ENCODE data around the gene MAPKAPK5. TPM values are rescaled to one million over a fixed set of nuclear protein-coding genes. Genes with fewer than 3 reads are reported as not detected.

Gene MAPKAPK5
- total RNA-seq, 1 experiment from 2014 or later = 52.4 TPM

GRCh38 chr12:111870706-111871105 lies 28.7 kb downstream of the MAPKAPK5 start:
- no peak overlapping the region for H3K4me2 ChIP-seq (ENCODE audit: low read depth, low read length, poor library complexity, severe bottlenecking)
- H3K9ac ChIP-seq (ENCODE audit: low read length) = no peak overlapping the region
- peaks cover 36% of the 10 kb centered on the region for H3K79me2 ChIP-seq (ENCODE audit: low read length)
- H3K9me3 ChIP-seq (ENCODE audit: low read length) = no peaks in the 10 kb centered on the region
- H3K36me3 ChIP-seq (ENCODE audit: insufficient read depth, low read length) = peaks cover 62% of the 10 kb centered on the region
- H3K27ac ChIP-seq (ENCODE audit: low read length) = no peak overlapping the region
- no peaks in the 10 kb centered on the region for H3K27me3 ChIP-seq (ENCODE audit: low read length)
- DNase-seq = no peak
- H3K4me3 ChIP-seq (ENCODE audit: low read length) = no peak overlapping the region
- H4K20me1 ChIP-seq (ENCODE audit: insufficient read depth, low read depth, low read length) = no peaks in the 10 kb centered on the region
- no peaks in the 10 kb centered on the region for H3K4me1 ChIP-seq (ENCODE audit: low read length)
- H3K9me2 ChIP-seq (replicated peaks; ENCODE audit: insufficient read depth, low read length) = no peaks in the 10 kb centered on the region
- H2AFZ ChIP-seq (ENCODE audit: low read length) = no peak overlapping the region

GRCh38 chr12:111873113-111873512 lies 31.1 kb downstream of the MAPKAPK5 start:
- DNase-seq = no peak
- no peaks in the 10 kb centered on the region for H3K4me1 ChIP-seq (ENCODE audit: low read length)

GRCh38 chr12:111881716-111882115 lies 39.7 kb downstream of the MAPKAPK5 start:
- H4K20me1 ChIP-seq (ENCODE audit: insufficient read depth, low read depth, low read length) = no peaks in the 10 kb centered on the region
- H3K9me2 ChIP-seq (replicated peaks; ENCODE audit: insufficient read depth, low read length) = no peaks in the 10 kb centered on the region
- no peak overlapping the region for H3K27ac ChIP-seq (ENCODE audit: low read length)
- peaks cover 44% of the 10 kb centered on the region for H3K36me3 ChIP-seq (ENCODE audit: insufficient read depth, low read length)
- DNase-seq = no peak
- no peak overlapping the region for H2AFZ ChIP-seq (ENCODE audit: low read length)
- H3K4me3 ChIP-seq (ENCODE audit: low read length) = no peak overlapping the region
- no peaks in the 10 kb centered on the region for H3K4me1 ChIP-seq (ENCODE audit: low read length)
- H3K79me2 ChIP-seq (ENCODE audit: low read length) = peaks cover 5% of the 10 kb centered on the region
- no peak overlapping the region for H3K4me2 ChIP-seq (ENCODE audit: low read depth, low read length, poor library complexity, severe bottlenecking)
- no peaks in the 10 kb centered on the region for H3K27me3 ChIP-seq (ENCODE audit: low read length)
- no peaks in the 10 kb centered on the region for H3K9me3 ChIP-seq (ENCODE audit: low read length)
- H3K9ac ChIP-seq (ENCODE audit: low read length) = no peak overlapping the region

More at GRCh38 chr12:111873113-111873512, 31.1 kb downstream of the MAPKAPK5 start:
- Histone ChIP-seq H3K27ac (ENCODE audit: low read length) (no peak overlapping the region), H3K36me3 (ENCODE audit: insufficient read depth, low read length) (peaks cover 50% of the 10 kb centered on the region), H3K9ac (ENCODE audit: low read length) (no peak overlapping the region), H4K20me1 (ENCODE audit: insufficient read depth, low read depth, low read length) (no peaks in the 10 kb centered on the region), H3K79me2 (ENCODE audit: low read length) (peaks cover 37% of the 10 kb centered on the region), H3K4me3 (ENCODE audit: low read length) (no peak overlapping the region), H3K9me2 (replicated peaks; ENCODE audit: insufficient read depth, low read length) (no peaks in the 10 kb centered on the region), H3K4me2 (ENCODE audit: low read depth, low read length, poor library complexity, severe bottlenecking) (no peak overlapping the region), H2AFZ (ENCODE audit: low read length) (no peak overlapping the region), H3K9me3 (ENCODE audit: low read length) (no peaks in the 10 kb centered on the region), H3K27me3 (ENCODE audit: low read length) (no peaks in the 10 kb centered on the region)

- no peaks in the 10 kb centered on the region for H3K27me3 ChIP-seq (ENCODE audit: low read length)
- H3K9me3 ChIP-seq (ENCODE audit: low read length) = no peaks in the 10 kb centered on the region
- DNase-seq = no peak
- H3K4me3 ChIP-seq (ENCODE audit: low read length) = no peak overlapping the region
- no peaks in the 10 kb centered on the region for H4K20me1 ChIP-seq (ENCODE audit: insufficient read depth, low read depth, low read length)
- H3K9ac ChIP-seq (ENCODE audit: low read length) = no peak overlapping the region
- no peaks in the 10 kb centered on the region for H3K4me1 ChIP-seq (ENCODE audit: low read length)
- H3K79me2 ChIP-seq (ENCODE audit: low read length) = no peaks in the 10 kb centered on the region
- H3K27ac ChIP-seq (ENCODE audit: low read length) = no peak overlapping the region
- H2AFZ ChIP-seq (ENCODE audit: low read length) = no peak overlapping the region
- H3K9me2 ChIP-seq (replicated peaks; ENCODE audit: insufficient read depth, low read length) = no peaks in the 10 kb centered on the region
- H3K4me2 ChIP-seq (ENCODE audit: low read depth, low read length, poor library complexity, severe bottlenecking) = no peak overlapping the region
- peaks cover 53% of the 10 kb centered on the region for H3K36me3 ChIP-seq (ENCODE audit: insufficient read depth, low read length)
Measured at GRCh38 chr12:111886662-111887545, 44.9 kb downstream of the MAPKAPK5 start.

GRCh38 chr12:111887926-111888745 lies 46.1 kb downstream of the MAPKAPK5 start:
- Histone ChIP-seq H3K4me3 (ENCODE audit: low read length) (no peak overlapping the region), H3K9me2 (replicated peaks; ENCODE audit: insufficient read depth, low read length) (no peaks in the 10 kb centered on the region), H3K27me3 (ENCODE audit: low read length) (no peaks in the 10 kb centered on the region), H3K9me3 (ENCODE audit: low read length) (no peaks in the 10 kb centered on the region), H3K9ac (ENCODE audit: low read length) (no peak overlapping the region), H3K36me3 (ENCODE audit: insufficient read depth, low read length) (peaks cover 52% of the 10 kb centered on the region), H3K4me2 (ENCODE audit: low read depth, low read length, poor library complexity, severe bottlenecking) (no peak overlapping the region), H2AFZ (ENCODE audit: low read length) (no peak overlapping the region), H3K27ac (ENCODE audit: low read length) (no peak overlapping the region), H4K20me1 (ENCODE audit: insufficient read depth, low read depth, low read length) (no peaks in the 10 kb centered on the region), H3K79me2 (ENCODE audit: low read length) (no peaks in the 10 kb centered on the region), H3K4me1 (ENCODE audit: low read length) (no peaks in the 10 kb centered on the region)
- DNase-seq = no peak

- H3K79me2 ChIP-seq (ENCODE audit: low read length) = no peaks in the 10 kb centered on the region
- H2AFZ ChIP-seq (ENCODE audit: low read length) = no peak overlapping the region
- no peak for DNase-seq
- no peaks in the 10 kb centered on the region for H3K27me3 ChIP-seq (ENCODE audit: low read length)
- no peaks in the 10 kb centered on the region for H3K4me1 ChIP-seq (ENCODE audit: low read length)
- H3K9me3 ChIP-seq (ENCODE audit: low read length) = no peaks in the 10 kb centered on the region
- no peak overlapping the region for H3K4me3 ChIP-seq (ENCODE audit: low read length)
- no peaks in the 10 kb centered on the region for H4K20me1 ChIP-seq (ENCODE audit: insufficient read depth, low read depth, low read length)
- H3K9me2 ChIP-seq (replicated peaks; ENCODE audit: insufficient read depth, low read length) = no peaks in the 10 kb centered on the region
- no peak overlapping the region for H3K9ac ChIP-seq (ENCODE audit: low read length)
- H3K36me3 ChIP-seq (ENCODE audit: insufficient read depth, low read length) = peaks cover 46% of the 10 kb centered on the region
- no peak overlapping the region for H3K27ac ChIP-seq (ENCODE audit: low read length)
- H3K4me2 ChIP-seq (ENCODE audit: low read depth, low read length, poor library complexity, severe bottlenecking) = no peak overlapping the region
Measured at GRCh38 chr12:111893287-111893686, 51.3 kb downstream of the MAPKAPK5 start.

- Histone ChIP-seq H3K27me3 (ENCODE audit: low read length) (no peaks in the 10 kb centered on the region), H3K4me2 (ENCODE audit: low read depth, low read length, poor library complexity, severe bottlenecking) (no peak overlapping the region), H2AFZ (ENCODE audit: low read length) (no peak overlapping the region), H3K36me3 (ENCODE audit: insufficient read depth, low read length) (peaks cover 38% of the 10 kb centered on the region; the same call in 1 of the 2 replicates), H3K9me3 (ENCODE audit: low read length) (no peaks in the 10 kb centered on the region), H4K20me1 (ENCODE audit: insufficient read depth, low read depth, low read length) (no peaks in the 10 kb centered on the region), H3K79me2 (ENCODE audit: low read length) (no peaks in the 10 kb centered on the region), H3K4me1 (ENCODE audit: low read length) (no peaks in the 10 kb centered on the region), H3K9ac (ENCODE audit: low read length) (no peak overlapping the region), H3K4me3 (ENCODE audit: low read length) (no peak overlapping the region), H3K9me2 (replicated peaks; ENCODE audit: insufficient read depth, low read length) (no peaks in the 10 kb centered on the region), H3K27ac (ENCODE audit: low read length) (no peak overlapping the region)
- DNase-seq = no peak
Measured at GRCh38 chr12:111894556-111894955, 52.5 kb downstream of the MAPKAPK5 start.

- Histone ChIP-seq H3K4me1 (ENCODE audit: low read length) (no peaks in the 10 kb centered on the region), H2AFZ (ENCODE audit: low read length) (no peak overlapping the region), H3K9ac (ENCODE audit: low read length) (no peak overlapping the region), H3K79me2 (ENCODE audit: low read length) (no peaks in the 10 kb centered on the region), H3K36me3 (ENCODE audit: insufficient read depth, low read length) (peaks cover 39% of the 10 kb centered on the region), H3K9me3 (ENCODE audit: low read length) (no peaks in the 10 kb centered on the region; the same call in 1 of the 2 replicates), H3K27me3 (ENCODE audit: low read length) (no peaks in the 10 kb centered on the region), H3K4me3 (ENCODE audit: low read length) (no peak overlapping the region), H3K4me2 (ENCODE audit: low read depth, low read length, poor library complexity, severe bottlenecking) (no peak overlapping the region), H3K27ac (ENCODE audit: low read length) (no peak overlapping the region), H4K20me1 (ENCODE audit: insufficient read depth, low read depth, low read length) (no peaks in the 10 kb centered on the region), H3K9me2 (replicated peaks; ENCODE audit: insufficient read depth, low read length) (no peaks in the 10 kb centered on the region)
- DNase-seq = no peak
Measured at GRCh38 chr12:111901182-111901581, 59.2 kb downstream of the MAPKAPK5 start.

Data from Karpas-422 (cell line).